Activated T-helper 17 cell treated with anti-CD3 and anti-CD28 coated beads, Interleukin-2, amount 50 U/mL, for 72 hours (primary cell): ENCODE measurements around the gene PITPNM2. TPM values are rescaled to one million over a fixed set of nuclear protein-coding genes. Genes with fewer than 3 reads are reported as not detected.

Experiments used
- ATAC-seq: fragments of 150-1000 bp; cut with Tn5 transposase; replicated peaks from 2 replicates; pipeline ENCODE4 v1.10.0; 2021; ENCODE audit warnings: mild to moderate bottlenecking, moderate library complexity
- H3K27ac Mint-ChIP-seq: one replicate; pipeline ENCODE4 v1.8.0; 2022; ENCODE audit warnings: mixed read lengths
- H3K27me3 Mint-ChIP-seq: one replicate; pipeline ENCODE4 v1.8.0; 2022; ENCODE audit warnings: mixed read lengths
- H3K36me3 Mint-ChIP-seq: one replicate; pipeline ENCODE4 v1.8.0; 2022; ENCODE audit warnings: low read depth, mild to moderate bottlenecking, mixed read lengths
- H3K4me1 Mint-ChIP-seq: one replicate; pipeline ENCODE4 v1.8.0; 2022; ENCODE audit warnings: mixed read lengths
- H3K4me3 Mint-ChIP-seq: one replicate; pipeline ENCODE4 v1.8.0; 2022; ENCODE audit warnings: mild to moderate bottlenecking, mixed read lengths
- H3K9me3 Mint-ChIP-seq: one replicate; pipeline ENCODE4 v1.8.0; 2022; ENCODE audit warnings: mixed read lengths
- total RNA-seq, 2 donors: library from RNA; stranded (reverse); gene quantifications; one replicate each; pipeline ENCODE4 v1.2.3, GENCODE V29; 2022

PITPNM2 gene
- total RNA-seq, 2 donors from 2014 or later, result 4.1 to 4.6 TPM

- Mint-ChIP-seq H3K27ac (no peak overlapping the region), H3K9me3 (no peaks in the 10 kb centered on the region), H3K36me3 (no peaks in the 10 kb centered on the region), H3K4me3 (no peak overlapping the region), H3K27me3 (no peaks in the 10 kb centered on the region), H3K4me1 (peaks cover 19% of the 10 kb centered on the region)
- ATAC-seq, result no peak
Measured at GRCh38 chr12:123102781-123103503, 47.9 kb downstream of the PITPNM2 start.

GRCh38 chr12:123102366-123102765, 48.5 kb downstream of the PITPNM2 start:
- ATAC-seq, result no peak
- no peak overlapping the region for H3K27ac Mint-ChIP-seq
- no peaks in the 10 kb centered on the region for H3K27me3 Mint-ChIP-seq
- H3K4me3 Mint-ChIP-seq, result no peak overlapping the region
- no peaks in the 10 kb centered on the region for H3K9me3 Mint-ChIP-seq
- peaks cover 14% of the 10 kb centered on the region for H3K4me1 Mint-ChIP-seq
- H3K36me3 Mint-ChIP-seq, result no peaks in the 10 kb centered on the region

- H3K27ac Mint-ChIP-seq, result no peak overlapping the region
- no peaks in the 10 kb centered on the region for H3K36me3 Mint-ChIP-seq
- no peaks in the 10 kb centered on the region for H3K27me3 Mint-ChIP-seq
- ATAC-seq, result no peak
- H3K4me3 Mint-ChIP-seq, result no peak overlapping the region
- no peaks in the 10 kb centered on the region for H3K9me3 Mint-ChIP-seq
- peaks cover 7% of the 10 kb centered on the region for H3K4me1 Mint-ChIP-seq
Measured at GRCh38 chr12:123101526-123101925, 49.4 kb downstream of the PITPNM2 start.

Other genes with a start within 250 kb of the PITPNM2 start
- gene ABCB9, start 184.6 kb downstream of the PITPNM2 start, total RNA-seq, result 10 to 100 TPM in 1 of 2 donors, 1 to 10 TPM in 1; 7.7 to 12.0 TPM
- gene OGFOD2, start 175.8 kb downstream of the PITPNM2 start, total RNA-seq, result 10 to 100 TPM; 24.9 to 28.6 TPM
- 100 to 1,000 TPM; 112 to 160 TPM for gene ARL6IP4, start 170.4 kb downstream of the PITPNM2 start, total RNA-seq
- 10 to 100 TPM; 72.3 to 77.1 TPM for gene MPHOSPH9, start 82.1 kb upstream of the PITPNM2 start, total RNA-seq
- gene MTRFR, start 82.3 kb upstream of the PITPNM2 start, total RNA-seq, result 10 to 100 TPM; 26.8 to 32.3 TPM
- 10 to 100 TPM; 25.1 to 41.9 TPM for gene CDK2AP1, start 120.8 kb upstream of the PITPNM2 start, total RNA-seq
- 10 to 100 TPM; 59.8 to 64.0 TPM for gene SBNO1, start 213.8 kb upstream of the PITPNM2 start, total RNA-seq
- 10 to 100 TPM; 48.9 to 67.2 TPM for gene KMT5A, start 233.0 kb upstream of the PITPNM2 start, total RNA-seq